Measurements from ENCODE around the gene SMIM22. TPM values are rescaled to one million over a fixed set of nuclear protein-coding genes. Genes with fewer than 3 reads are reported as not detected.

The SMIM22 gene
- total and polyA plus RNA-seq, 9 donors = 1.5 to 30.9 (median 7.8) TPM; not detected in 5

- intact Hi-C loops (cut with DNase I) = no loop called here
- 74 to 81% (median 79%) methylated on average over 5 of the region's 5 CpGs for WGBS, 3 donors
- Histone ChIP-seq H3K9me3 (no peaks in the 10 kb centered on the region), H3K27ac (no peak overlapping the region), H3K4me1 (ENCODE audit: insufficient read depth) (no peaks in the 10 kb centered on the region), H3K36me3 (no peaks in the 10 kb centered on the region), H3K4me3 (no peak overlapping the region), H3K27me3 (no peaks in the 10 kb centered on the region)
- TF ChIP-seq CTCF (IDR thresholded peaks at IDR 0.05) (no peak), POLR2A (IDR thresholded peaks at IDR 0.05) (no peak), EP300 (IDR thresholded peaks at IDR 0.05) (no peak)
- no peak for DNase-seq
These were observed 22.8 kb upstream of the SMIM22 start for GRCh38 chr16:4772351-4772750.

GRCh38 chr16:4775005-4775404, 20.2 kb upstream of the SMIM22 start:
- no peaks in the 10 kb centered on the region for H3K9me3 ChIP-seq
- no peak for DNase-seq

GRCh38 chr16:4776141-4776705, 18.9 kb upstream of the SMIM22 start:
- no peak for TF ChIP-seq POLR2A (IDR thresholded peaks at IDR 0.05)
- TF ChIP-seq EP300 (IDR thresholded peaks at IDR 0.05) = no peak
- no peak for TF ChIP-seq CTCF (IDR thresholded peaks at IDR 0.05)
- WGBS, 3 donors = 84 to 89% (median 87%) methylated on average over 2 of the region's 2 CpGs
- no peaks in the 10 kb centered on the region for H3K9me3 ChIP-seq
- intact Hi-C loops (cut with DNase I) = no loop called here
- H3K27ac ChIP-seq = no peak overlapping the region
- H3K27me3 ChIP-seq = no peaks in the 10 kb centered on the region
- H3K4me1 ChIP-seq (ENCODE audit: insufficient read depth) = no peaks in the 10 kb centered on the region
- H3K36me3 ChIP-seq = no peaks in the 10 kb centered on the region
- DNase-seq = no peak
- H3K4me3 ChIP-seq = no peak overlapping the region

More at GRCh38 chr16:4775005-4775404, 20.2 kb upstream of the SMIM22 start:
- 79 to 87% (median 84%) methylated on average over 6 to 13 of the region's 13 CpGs for WGBS, 3 donors
- Histone ChIP-seq H3K36me3 (no peaks in the 10 kb centered on the region), H3K27ac (no peak overlapping the region), H3K27me3 (no peaks in the 10 kb centered on the region), H3K4me1 (ENCODE audit: insufficient read depth) (no peaks in the 10 kb centered on the region), H3K4me3 (no peak overlapping the region)
- TF ChIP-seq POLR2A (IDR thresholded peaks at IDR 0.05) (no peak), CTCF (IDR thresholded peaks at IDR 0.05) (no peak), EP300 (IDR thresholded peaks at IDR 0.05) (no peak)
- intact Hi-C loops (cut with DNase I) = no loop called here

GRCh38 chr16:4777339-4778049, 17.7 kb upstream of the SMIM22 start:
- WGBS, 3 donors = 78 to 82% (median 78%) methylated on average over 16 to 17 of the region's 17 CpGs
- H3K4me3 ChIP-seq = no peak overlapping the region
- H3K36me3 ChIP-seq = no peaks in the 10 kb centered on the region
- intact Hi-C loops (cut with DNase I) = no loop called here
- DNase-seq = no peak
- no peak overlapping the region for H3K27ac ChIP-seq
- H3K27me3 ChIP-seq = no peaks in the 10 kb centered on the region
- no peaks in the 10 kb centered on the region for H3K9me3 ChIP-seq
- TF ChIP-seq EP300 (IDR thresholded peaks at IDR 0.05) = no peak
- TF ChIP-seq CTCF (IDR thresholded peaks at IDR 0.05) = no peak
- H3K4me1 ChIP-seq (ENCODE audit: insufficient read depth) = no peaks in the 10 kb centered on the region
